SK-N-MC (cell line): Measurements from ENCODE around the gene PFDN6.

Experiments used
- EZH2 ChIP-seq: fragments of 200-600 bp; sonication (generic); IDR thresholded peaks from one replicate; pipeline ENCODE4 v1.6.1; 2017; ENCODE audit warnings: antibody characterized with exemption
- FOXP2 ChIP-seq: optimal IDR thresholded peaks from 2 replicates; pipeline ENCODE3; 2011; ENCODE audit warnings: mild to moderate bottlenecking, moderate library complexity; ENCODE audit not compliant: insufficient read depth; ENCODE audit errors: extremely low read length, control extremely low read depth
- POLR2AphosphoS5 ChIP-seq: IDR thresholded peaks from 2 replicates; pipeline ENCODE4 v1.6.1; 2012; ENCODE audit warnings: mild to moderate bottlenecking, low read depth, low read length, borderline replicate concordance

- TF ChIP-seq POLR2AphosphoS5 (no peak), EZH2 (no peak), FOXP2 (no peak)
These were observed 31.1 kb downstream of the PFDN6 start for GRCh38 chr6:33320315-33321181.
